Amygdala (tissue), 56 donors: ENCODE data around the gene RBFOX2.

Source experiments
- DNase-seq, 56 donors: peaks; one replicate each; lab custom pipeline; 2025; lab: John Stamatoyannopoulos, UW

RBFOX2 gene

DNA sequence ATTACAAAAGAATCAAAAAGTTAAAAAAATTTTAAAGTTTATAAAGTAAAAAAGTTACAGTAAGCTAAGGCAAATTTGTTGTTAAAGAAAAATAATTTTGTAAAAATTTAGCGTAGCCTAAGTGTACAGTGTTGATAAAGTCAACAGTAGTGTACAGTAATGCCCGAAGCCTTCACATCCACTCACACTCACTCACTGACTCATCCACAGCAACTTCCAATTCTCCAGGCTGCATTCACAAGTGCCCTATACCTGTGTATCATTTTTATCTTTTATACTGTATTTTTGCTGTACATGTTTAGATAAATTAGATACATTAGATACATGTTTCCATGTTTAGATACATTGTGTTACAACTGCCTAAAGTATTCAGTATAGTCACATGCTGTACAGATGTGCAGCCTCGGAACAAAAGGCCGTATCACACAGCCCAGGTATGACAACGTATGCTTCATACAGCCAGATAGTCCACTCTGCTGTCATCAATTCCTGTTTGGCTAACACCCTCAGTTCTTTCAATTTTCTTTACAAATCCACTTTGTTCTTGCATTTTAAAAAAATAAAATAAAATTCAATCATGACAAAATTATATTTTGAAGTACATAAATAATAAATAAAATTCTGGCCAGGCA lies 80.7 kb downstream of the RBFOX2 start:
- no peak for DNase-seq

DNA sequence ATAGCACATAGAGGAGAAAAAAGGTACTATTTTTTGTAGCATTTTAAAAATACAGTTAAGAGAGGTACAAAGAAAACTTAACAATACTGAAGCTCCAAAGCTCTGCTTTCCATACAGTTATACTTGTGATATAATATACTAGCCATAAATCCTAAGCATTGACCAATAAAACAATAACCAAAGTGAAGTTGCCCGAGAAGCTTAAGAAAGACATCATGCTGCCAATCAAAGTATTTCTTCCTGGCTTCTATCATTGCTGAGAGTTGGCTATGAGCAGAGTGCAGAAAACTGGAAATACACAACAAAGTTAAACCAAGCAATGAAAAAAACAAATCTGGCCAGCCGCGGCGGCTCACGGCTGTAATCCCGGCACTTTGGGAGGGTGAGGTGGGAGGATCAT lies 84.2 kb downstream of the RBFOX2 start:
- DNase-seq: no peak

- DNase-seq: no peak
Observed at GRCh38 chr22:35940166-35940565, 88.5 kb downstream of the RBFOX2 start.

DNA sequence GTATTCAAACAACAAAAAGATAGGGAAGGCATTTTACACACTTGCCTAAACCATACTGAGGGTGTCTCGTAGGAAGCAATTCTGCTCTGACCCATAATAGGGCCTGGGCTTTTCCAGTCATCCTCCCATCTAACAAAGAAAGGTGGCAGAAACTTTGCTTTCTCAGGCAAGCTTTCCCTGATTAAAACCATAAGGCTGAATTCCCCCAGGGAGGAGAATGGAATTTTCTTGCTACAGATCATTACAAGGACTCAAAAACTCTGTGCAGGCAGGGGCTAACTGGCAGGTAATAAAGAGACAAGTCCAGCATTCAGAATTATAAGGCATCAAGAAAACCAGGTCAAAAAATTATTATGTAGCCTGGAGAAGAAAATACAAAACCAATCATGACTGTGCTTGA lies 90.4 kb downstream of the RBFOX2 start:
- no peak for DNase-seq

GRCh38 chr22:35930933-35931332 lies 97.7 kb downstream of the RBFOX2 start:
- peak in 7 of 56 donors; percentile 2 to 62 (median 15) for DNase-seq

GRCh38 chr22:35928285-35928798 lies 100.3 kb downstream of the RBFOX2 start:
- no peak for DNase-seq

DNA sequence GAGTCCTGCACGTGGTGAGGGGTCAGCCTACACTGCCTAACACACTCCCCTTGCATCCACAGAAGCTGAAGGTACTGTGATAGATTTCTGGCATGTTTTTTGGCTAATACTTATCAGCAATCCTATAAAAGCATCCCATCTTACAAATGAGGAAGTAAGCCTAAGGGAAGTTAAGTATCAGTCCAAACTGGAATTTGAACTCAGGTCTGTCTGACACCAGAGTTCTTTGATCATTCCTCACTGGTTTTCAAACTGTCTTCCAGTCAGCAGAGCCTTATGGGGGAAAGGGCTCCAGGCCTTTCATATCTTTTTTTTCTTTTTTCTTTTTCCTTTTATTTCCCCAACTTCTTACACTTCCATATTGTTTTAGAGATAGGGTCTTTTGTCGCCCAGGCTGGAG lies 105.6 kb downstream of the RBFOX2 start:
- no peak for DNase-seq

- DNase-seq: peak in 25 of 56 donors; percentile 5 to 65 (median 13)
Observed at GRCh38 chr22:35921777-35922176, 106.8 kb downstream of the RBFOX2 start.

DNA sequence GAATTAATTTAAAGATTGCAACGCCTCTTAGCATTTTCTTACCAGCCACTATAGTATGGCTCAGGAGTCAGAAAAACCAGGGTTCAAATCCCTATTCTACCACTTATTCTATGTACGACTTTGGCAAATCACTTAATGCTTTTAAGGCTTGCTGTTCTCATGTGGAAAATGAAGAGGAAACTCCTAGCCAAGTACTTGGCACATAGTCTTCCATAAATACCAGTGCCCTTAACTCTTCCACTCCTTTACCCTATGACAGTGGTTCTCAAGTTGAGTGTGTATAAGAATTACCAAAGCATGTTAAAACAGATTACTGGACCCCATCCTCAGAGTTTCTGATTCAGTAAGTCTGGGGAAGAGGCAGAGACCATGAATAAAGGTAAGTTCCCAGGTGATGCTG lies 107.6 kb downstream of the RBFOX2 start:
- no peak for DNase-seq

DNA sequence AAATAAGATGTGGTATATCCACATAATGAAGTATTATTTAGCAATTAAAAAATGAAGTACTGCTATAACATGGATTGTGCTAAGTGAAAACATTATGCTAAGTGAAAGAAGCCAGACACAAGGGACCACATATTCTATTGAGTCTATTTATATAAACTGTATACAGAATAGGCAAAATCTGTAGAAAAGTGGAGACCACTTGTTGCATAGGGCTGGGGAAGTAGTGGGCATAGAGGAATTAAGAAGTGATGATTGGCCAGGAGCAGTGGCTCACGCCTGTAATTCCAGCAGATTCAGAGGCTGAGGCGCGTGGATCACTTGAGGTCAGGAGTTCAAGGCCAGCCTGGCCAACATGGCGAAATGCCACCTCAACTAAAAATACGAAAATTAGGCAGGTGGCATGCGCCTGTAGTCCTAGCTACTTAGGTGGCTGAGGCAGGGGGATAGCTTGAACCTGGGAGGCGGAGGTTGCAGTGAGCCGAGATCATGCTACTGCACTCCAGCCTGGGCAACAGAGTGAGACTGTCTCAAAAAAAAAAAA lies 109.6 kb downstream of the RBFOX2 start:
- DNase-seq: no peak

DNA sequence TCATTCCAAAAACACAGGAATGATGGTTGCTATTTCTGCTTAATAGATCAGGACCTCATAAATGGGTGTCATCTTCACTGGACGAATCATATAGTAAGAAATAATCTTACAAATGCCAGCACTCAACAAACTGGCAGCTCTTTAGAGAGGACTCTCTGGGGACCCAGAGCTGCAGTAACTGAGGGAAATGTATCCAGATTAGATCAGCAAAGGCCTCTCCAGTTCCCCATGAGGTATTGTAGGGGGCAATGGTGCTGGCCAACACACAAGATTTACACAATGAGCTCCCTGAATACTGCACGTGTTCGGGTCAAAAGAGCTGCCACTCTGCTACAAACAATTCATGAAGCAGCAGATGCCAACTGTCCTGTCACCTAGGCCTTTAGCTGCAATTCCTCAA lies 110.2 kb downstream of the RBFOX2 start:
- peak in 5 of 56 donors; percentile 5 to 23 (median 11) for DNase-seq

- DNase-seq: no peak
Observed at GRCh38 chr22:35917651-35918050, 111.0 kb downstream of the RBFOX2 start.

GRCh38 chr22:35915477-35916013 lies 113.1 kb downstream of the RBFOX2 start:
- DNase-seq: peak in 1 of 56 donors; percentile 43

DNA sequence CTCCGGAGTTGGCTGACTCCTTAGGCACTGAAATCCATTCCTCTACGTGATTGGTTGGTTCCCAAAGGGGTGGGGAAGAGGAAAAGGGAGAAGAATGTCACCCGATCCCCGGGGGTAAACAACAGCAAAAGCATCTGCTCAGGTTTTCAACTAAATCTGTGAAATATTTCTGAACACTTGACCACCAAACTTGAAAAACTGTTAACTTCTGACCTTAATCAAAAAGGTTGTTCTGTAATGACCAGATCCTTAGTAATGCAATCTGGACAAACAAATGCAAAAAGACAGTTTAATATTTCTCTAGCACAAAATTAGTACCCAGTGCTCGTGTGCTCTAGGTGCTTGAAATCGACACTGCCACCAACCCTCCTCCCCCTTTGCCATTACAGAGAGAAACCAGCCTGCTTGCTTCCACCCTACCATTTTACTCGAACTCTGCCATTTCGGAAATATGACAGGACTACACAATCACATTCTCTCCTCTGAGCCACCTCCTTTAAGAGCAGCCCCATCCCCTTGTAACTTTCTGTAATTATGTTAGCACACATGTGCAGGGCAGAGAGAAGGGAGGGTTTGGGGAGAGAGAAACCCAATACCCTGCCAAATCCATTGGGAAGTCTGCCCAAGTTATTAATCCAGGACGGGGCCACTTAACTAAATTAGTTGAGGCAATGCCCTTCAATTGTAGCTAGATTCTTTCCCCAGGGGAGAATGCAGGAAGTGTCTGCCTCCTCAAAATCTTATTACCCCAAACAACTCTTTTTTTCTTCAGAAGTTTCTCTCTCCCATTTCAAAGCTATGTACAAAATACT lies 113.8 kb downstream of the RBFOX2 start:
- peak in 45 of 56 donors; percentile 13 to 90 (median 63) for DNase-seq

GRCh38 chr22:35914357-35914664 lies 114.3 kb downstream of the RBFOX2 start:
- peak in 1 of 56 donors; percentile 33 for DNase-seq

DNA sequence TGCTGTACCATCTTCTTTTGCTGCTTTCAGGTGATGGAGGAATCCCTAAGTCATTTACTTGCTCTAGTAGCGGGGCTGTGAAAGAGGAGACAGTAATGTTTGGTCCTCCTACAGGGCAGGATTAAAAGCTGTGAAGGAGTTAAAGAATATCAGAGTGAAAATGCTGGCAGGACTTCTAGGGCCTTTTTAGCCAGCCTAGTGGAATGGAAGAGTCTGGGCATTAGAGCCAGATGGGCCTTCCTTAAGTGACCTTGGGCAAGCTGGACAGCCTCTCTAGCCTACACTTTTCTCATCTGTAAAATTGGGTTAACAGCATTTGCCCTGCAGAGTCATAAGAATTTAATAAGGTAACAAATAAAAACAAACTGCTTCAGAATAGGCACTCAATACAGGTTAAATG lies 114.7 kb downstream of the RBFOX2 start:
- DNase-seq: peak in 1 of 56 donors; percentile 7

- no peak for DNase-seq
Observed at GRCh38 chr22:35912658-35913057, 116.0 kb downstream of the RBFOX2 start.

GRCh38 chr22:35911877-35912276 lies 116.7 kb downstream of the RBFOX2 start:
- DNase-seq: no peak

DNA sequence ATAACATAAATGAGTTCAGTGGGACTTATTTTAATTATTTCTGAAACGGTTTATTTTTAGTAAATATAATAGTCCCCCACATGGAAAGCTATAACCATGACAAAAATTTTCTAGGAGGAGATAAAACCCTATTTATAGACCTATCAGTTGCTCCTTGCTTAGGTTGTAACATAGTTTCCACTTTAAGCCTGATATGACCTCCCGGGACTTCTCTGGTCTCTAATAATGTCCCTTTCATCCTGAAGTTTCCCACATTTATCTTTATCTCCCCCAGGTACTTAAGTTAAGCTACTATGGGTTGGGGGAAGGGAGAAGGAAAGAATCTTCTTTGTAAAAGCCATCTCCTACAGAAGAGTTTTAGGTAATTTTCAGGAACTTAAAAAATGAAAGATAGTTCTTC lies 117.7 kb downstream of the RBFOX2 start:
- no peak for DNase-seq

DNA sequence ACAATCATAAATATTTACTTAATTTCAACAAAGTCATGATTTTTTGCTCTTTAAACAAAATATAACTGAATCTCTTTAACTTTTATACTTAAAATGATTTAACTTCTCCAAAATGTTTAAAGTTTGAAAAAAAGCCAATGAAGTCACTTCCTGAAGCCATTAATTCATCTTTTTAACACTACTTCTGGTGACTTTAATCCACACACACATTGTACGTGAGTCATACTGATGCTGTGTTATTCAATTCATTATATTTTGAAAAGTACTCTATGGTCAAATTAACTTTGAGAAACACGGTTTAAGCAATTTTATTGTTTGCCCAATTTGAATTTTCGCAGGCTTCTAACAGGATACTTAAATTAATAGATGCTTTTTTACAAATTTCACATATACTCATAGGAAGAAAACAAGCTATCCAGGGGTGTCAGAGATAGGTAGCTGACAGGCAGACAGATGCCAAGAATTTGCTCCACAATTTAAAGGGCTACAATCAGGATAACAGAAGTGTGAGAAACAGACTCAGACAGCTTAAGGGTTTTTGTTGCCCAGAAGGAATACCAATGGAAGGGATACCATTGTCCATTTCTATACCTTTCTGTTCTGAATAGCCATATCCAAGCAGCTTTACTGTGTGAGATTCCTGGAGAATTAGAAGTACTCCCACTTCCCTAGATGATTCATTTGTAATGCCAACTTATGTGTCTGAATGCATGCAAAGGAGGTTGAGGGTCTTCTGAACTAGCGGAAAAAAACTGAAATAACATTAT lies 118.4 kb downstream of the RBFOX2 start:
- DNase-seq: no peak

- DNase-seq: no peak
Observed at GRCh38 chr22:35905894-35906293, 122.7 kb downstream of the RBFOX2 start.
